ENCODE data around the gene DUS1L. TPM values are rescaled to one million over a fixed set of nuclear protein-coding genes. Genes with fewer than 3 reads are reported as not detected.

Gene DUS1L
- total RNA-seq, 1 donor from 2014 or later: 78.4 TPM

DNA sequence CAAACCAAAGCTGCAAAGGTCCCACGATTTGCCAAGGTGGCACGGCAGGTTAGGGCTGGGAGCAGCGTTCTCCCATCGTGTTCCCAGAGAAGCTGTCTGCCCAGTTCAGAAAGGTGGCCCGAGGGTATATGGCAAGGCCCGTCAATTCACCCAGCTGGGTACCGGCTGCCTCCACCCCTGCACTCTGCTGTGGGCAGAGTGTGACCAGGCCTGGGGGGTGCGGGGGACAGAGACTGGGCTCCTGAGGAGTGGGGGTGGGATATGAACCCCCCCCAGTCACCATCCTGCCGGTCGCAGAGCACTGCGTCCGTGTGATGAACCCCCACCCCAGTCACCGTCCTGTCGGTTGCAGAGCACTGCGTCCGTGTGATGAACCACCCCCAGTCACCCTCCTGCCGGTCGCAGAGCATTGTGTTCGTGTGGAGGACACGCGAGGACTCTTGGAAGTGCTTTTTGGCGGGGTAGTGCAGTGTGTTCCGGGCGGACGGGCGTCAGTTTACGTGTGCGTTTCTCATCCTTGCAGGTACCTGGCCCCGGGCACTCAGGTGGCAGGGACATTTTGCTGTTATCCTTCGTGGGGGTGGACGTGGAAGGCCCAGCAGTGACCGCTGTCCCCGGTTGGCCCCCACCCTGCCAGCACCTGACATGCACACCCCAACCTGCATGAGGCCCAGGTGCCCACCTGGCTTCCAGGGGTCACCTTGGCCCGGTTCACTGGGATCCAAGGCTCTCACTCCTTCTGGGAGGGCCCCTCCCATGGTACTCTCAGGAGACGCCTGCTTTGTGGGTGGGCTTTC lies 35.1 kb upstream of the DUS1L start:
- ATAC-seq: no peak

DNA sequence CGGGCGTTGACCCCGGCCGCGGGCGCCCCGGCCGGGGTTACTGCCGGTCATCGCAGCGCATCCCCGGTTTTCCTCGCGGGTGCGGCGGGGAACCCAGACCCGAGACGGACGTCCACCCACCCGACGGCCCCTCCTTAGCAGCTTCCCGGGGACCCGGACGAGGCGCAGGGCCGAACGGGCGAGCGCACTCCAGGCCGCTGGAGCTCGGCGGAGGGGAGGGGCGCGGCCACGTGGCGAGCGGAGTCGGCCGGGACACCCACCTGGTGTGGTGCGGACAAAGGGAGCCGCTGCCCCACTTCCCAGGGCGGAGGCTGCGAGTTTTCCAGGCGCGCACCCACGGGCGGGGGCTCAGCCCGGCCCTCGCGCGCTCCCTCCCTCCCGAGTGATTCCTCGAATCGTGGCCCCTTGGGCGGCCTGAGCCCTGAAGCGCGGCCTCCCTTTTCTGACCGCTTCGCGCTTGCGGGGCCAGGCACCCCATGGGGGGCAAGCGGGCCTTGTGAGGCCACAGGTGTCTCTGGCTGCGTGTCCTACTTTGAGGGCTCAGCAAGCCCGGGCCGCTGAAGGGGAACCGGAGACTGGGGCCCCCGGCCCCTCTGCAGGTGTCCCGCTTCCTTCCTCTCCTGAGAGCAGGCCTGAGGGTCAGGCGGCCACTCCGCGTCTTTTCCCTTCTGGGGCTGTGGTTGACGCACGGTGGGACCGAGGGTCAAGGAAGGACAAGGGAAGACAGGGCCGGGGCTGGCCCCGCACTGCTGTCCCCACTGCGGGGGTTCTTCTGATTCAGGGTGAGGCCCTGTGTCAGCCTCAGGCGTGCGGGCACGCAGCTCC lies 33.5 kb upstream of the DUS1L start:
- no peak for ATAC-seq

DNA sequence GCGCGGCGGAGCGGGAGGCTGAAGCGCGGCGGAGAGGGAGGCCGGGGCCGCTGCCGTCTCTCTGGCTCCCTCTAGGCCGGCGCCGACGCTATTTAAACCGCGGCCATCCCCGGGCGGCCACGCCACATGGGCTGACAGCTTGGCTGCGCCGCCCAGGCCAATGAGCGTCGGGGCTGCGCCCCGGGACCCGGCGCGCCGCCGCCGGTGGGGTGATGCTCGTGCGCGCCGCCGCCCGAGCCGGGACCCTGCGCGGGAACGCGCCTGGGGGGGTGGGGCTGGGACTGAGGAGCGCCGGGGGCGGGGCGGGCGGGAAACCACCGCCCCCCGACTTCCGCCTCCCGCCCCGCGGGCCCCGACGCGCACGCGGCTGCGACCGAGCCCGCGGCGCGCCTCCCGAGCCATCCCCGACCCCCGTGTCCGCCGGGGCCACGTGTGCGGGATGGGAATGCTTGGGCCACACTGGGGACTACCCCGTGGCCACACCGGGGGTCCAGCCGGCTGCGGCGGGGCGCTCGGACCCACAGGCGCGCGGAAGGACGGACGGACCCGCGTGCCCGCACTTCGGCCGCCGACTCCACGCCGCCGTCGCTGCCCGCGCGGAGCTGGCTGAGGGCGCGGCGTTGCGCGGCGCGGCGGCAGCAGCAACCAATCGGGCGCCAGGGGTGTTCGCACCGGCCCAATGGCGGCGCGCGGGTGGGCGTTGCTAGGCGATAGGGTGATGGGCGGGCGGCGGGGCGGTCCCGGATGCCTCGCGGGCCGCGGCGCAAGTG lies 32.8 kb upstream of the DUS1L start, which contains the start of gene FASN:
FASN (minus strand) TSS at position 68 of the 770 bp plus-strand sequence. CDS start 1,791 bp downstream, outside the sequence.
- peak; percentile 81 for ATAC-seq

DNA sequence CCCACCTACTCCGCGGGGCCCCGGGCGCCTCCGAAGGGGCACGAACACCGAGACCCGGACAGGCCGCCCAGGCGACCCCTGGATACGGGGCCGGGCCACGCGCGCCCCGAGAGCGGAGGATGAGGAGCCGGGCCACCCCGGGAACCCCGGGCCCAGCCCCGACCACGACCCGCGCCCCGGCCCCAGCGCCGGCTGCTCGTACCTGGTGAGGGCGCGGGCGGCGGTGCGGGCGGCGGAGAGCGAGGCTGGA lies 32.2 kb upstream of the DUS1L start:
- ATAC-seq: no peak

DNA sequence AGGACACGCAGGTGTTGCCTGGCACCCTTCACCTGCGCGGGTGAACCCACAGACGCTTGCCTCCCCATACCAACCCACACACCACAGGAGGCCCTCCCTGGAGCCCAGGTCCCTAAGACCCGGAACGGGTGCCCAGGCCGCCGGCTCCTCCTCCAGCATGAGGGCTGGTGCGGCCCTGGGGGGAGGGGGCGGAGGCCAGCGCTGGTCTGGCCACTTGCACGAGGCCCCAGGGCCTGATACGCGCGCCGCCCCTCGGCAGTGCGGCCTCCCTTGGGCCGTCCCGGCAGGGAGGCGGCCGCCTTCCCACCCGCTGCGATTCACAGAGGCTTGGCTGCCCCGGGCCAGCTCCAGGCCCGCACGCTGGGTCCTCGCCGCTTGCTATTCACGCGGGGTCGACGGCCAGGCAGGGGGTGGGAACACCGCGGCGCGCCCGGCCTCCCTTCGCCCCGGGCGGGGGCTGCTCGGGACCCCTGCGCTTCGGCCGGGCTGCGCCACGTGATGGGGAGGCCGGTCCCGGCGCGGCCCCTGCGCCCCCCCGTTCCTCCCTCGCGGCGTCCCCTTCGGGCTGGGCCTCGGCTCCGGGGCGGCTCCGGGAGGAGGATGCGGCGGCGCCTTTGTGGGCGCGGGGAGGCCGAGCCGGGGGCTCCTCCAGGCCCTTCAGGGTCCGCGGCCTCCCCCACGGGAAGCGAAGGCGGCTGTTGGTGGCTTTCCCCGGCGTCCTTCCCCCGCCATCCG lies 31.7 kb upstream of the DUS1L start:
- ATAC-seq: peak; percentile 3

DNA sequence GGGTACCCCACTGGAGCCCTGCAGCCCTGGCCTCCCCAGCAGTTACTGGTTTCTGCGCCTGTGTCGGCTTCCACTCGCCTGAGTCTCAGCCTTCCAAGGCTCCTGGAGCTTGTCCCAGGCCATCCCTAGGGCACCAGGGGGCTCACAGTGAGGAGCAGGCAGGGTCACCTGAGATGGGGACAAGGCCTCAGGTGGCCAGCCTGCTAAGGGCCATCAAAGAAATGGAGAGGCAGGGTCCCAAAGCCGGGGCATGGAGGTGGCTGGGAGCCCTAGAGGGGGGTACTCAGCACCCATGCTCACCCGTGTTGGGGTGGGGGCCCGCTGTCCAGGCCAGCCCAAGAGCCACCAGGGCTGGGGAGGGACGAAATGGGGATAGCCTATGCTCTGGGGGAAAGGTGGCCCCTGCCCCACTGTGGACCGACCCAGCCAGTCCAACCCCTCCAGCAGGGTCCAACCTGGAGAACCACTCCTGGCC lies 31.1 kb upstream of the DUS1L start:
- ATAC-seq: no peak

DNA sequence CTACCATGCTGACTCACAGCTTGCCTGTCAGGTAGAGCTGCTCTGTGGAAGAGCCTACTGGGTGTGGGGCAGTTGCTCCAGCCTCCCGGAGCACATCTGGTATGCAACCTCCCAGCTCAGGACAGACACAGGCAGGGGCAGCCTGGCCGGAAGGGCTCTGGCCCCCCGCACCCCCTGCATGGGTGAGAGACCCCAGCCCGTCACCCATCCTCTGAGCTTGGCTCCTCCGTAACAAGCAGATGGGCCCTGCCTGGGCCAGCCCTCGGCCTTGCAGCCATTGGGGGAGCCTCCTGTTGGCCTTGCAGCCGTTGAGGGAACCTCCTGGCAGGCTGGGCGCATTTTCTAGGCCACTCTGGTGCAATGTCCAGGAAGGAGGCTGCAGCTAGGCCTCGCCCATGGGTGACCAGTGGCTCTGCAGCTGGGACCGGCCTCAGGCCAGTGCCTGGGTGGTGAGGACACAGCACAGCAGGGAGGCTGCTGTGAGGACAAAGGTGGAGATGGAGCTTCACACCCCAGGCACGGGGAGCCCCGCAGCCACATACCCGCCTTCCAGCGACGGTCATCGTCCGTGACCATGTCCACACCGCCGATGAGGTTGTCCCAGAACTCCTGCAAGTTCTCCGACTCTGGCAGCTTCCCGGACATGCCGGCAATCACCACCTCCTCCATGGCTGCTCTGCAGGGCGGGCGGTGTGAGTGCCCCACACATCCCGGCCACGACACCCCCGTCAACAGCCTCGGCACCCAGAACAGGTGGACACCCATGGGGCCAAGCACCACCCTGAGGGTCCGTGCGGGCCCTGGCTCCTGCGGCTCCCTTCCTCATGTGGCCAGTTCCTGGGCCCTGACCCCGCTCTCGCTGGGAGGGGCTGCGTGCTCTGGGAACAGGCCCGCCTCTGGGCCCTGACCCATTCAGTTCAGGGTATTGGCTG lies 30.4 kb upstream of the DUS1L start:
- ATAC-seq: peak; percentile 9

DNA sequence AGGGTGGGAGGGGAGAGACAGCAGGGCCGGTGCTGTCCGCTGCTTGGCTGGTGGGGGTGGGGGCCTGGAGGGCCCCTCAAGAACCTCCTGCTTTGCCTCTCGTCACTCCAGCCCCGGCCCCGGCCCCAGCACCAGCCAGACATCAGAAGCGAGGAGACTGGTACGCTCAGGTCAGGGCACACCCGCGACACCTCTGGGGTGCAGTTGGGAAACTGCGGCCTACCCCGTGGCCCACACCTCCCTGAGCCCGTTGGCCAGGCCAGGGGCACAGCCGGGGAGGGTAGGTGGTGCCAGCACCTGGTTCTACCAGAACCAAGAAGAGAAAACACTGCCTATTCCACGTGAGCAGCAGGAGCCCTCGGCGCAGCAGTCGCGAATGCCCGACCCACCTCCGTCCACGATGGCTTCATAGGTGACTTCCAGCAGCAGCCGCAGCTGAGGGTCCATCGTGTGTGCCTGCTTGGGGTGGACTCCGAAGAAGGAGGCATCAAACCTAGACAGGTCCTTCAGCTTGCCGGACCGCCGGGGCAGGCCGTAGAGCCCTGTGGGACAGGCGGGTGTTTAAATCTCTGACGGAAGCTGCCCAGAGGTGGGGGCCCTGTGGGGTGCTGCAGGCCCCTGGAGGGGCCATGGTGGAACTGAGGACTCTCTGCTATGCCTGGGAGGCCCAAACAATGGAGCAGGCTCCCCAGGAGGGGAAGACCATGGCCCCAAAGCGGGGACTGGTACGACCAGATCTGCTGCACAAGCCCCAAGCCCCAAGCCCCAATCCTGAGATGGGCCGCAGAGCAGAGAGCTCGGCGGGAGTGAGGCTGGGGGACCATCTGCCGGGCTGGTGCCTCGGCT lies 29.6 kb upstream of the DUS1L start:
- no peak for ATAC-seq

DNA sequence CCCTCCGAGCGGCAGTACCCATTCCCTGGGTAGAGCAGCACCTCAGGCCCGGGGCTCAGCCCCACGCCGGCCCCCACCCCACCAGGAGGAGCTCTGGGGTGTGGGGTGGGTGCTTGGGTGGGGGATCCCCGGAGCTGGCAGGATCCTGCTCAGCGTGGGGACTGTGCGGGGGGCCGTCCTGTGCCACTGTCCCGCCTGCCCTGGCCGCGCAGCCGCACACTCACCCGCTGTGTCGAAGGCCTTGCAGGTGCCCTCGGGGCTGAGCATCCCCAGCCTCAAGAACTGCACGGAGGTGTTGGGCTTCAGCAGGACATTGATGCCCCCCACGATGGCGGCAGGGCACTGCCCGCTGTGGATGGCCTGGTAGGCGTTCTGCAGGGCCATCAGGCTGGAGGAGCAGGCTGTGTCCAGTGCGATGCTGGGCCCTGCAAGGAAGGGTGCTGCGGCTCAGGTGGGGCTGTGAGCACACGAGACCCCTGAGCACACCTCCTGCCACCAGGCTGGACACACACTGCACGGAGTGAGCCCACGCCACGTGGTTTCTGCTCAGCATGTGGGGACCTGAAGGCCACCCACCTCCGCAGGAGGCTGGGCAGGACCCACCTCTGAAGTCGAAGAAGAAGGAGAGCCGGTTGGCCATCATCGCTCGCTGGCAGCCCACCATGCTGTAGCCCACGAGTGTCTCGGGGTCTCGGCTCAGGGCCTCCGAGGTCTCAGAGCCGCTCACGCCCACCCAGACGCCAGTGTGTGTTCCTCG lies 27.6 kb upstream of the DUS1L start:
- ATAC-seq: no peak

DNA sequence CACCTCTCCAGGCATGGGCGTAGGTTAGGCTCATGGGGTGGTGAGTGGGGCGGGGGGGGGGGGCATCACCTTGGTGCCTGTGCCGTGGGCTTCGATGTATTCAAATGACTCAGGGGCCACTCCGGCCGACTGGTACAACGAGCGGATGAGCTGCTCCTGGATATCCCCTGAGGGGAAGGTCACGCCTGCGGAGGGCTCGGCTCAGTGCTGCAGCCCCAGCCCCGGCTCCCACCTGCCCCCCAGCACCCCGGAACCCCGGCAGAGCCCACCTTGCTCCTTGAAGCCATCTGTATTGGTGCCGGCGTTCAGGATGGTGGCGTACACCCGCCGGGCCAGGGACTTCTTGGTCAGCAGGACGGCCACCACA lies 27.0 kb upstream of the DUS1L start:
- ATAC-seq: no peak

DNA sequence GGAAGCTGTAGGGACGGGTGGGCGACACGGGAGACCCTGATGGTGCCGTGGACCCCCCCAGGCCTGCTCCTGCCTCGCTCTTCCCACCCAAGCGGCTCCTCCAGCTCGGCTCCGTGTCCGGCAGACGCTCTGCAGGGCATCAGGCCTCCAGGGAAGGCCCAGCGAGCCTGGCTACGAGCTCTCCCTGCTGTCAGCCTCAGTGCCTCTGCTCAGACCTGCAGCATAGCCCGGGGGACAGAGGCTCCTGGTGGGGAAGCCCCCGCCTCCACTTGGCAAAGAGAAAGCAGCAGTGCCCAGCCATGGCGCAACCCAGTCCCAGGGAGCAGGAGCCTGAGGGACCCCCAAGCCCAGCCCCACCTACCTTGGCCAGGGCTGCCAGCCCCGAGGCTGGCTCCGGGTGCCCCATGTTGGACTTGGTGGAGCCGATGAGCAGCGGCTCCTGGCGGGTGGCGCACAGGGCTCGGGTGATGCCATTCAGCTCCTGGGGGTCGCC lies 26.5 kb upstream of the DUS1L start:
- no peak for ATAC-seq

DNA sequence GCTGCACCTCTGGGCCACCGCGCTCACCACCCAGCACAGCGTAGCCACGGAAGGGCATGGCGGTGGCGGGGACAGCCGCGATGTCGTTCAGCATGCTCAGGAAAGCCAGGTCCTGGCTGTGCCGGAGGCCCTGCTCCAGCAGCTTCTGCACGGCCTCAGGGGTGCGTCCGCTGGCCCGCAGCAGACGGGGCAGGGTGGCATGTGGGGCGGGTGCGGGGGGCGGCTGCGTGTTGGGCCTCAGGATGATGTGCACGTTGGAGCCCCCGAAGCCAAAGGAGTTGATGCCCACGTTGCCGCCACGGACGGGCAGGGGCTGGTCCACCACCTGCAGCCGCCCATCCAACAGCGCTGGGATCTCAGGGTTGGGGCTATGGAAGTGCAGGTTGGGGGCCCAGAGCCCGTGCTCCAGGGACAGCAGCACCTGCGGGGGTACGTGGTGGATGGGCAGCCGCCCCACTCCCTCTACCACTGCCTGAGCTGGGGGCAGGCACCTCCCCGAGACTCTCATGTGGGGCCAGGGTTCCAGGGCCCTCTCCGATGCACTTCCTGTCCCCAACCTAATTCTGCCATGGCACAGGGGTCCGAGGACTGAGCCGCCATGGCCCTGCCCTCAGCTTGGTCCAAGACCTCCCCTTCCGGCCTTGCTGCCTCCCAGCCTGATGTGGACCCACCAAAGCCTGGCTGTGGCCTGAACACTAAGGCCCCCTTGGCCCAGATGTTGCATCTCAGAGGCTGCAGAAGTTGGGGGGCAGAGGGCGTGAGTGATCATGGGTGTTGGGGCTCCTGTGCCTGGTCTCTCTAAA lies 25.9 kb upstream of the DUS1L start:
- ATAC-seq: no peak

DNA sequence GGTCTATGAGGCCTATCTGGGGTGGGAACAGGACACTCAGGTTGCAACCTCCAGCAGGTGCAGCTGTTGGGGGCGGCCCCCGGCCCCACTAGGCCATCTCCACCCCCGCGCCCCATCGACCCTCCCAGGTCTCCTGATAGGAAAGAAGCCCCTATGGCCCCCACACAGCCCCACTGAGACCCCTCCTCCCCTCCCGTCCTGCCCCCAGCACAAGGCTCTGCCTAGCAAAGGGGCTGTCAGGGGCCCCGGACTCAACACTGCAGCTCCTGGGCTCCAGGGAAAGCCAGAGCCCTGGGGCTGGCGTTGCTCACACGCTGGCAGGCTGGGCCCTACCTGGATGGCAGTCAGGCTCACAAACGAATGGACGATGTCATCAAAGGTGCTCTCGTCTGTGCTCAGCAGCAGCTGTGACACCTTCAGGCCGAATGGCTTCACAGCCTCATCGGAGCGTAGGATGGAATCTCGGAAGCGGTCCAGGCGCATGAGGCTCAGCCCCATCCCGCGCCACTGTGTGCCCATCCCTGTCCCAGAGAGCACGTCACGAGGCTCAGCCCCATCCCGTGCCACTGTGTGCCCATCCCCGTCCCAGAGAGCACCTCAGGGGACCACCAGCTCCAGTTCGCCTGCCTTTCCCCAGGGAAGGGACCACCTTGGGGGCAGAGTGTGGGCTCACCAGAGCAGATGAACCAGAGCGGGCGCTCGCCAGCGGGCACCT lies 25.1 kb upstream of the DUS1L start:
- ATAC-seq: no peak

DNA sequence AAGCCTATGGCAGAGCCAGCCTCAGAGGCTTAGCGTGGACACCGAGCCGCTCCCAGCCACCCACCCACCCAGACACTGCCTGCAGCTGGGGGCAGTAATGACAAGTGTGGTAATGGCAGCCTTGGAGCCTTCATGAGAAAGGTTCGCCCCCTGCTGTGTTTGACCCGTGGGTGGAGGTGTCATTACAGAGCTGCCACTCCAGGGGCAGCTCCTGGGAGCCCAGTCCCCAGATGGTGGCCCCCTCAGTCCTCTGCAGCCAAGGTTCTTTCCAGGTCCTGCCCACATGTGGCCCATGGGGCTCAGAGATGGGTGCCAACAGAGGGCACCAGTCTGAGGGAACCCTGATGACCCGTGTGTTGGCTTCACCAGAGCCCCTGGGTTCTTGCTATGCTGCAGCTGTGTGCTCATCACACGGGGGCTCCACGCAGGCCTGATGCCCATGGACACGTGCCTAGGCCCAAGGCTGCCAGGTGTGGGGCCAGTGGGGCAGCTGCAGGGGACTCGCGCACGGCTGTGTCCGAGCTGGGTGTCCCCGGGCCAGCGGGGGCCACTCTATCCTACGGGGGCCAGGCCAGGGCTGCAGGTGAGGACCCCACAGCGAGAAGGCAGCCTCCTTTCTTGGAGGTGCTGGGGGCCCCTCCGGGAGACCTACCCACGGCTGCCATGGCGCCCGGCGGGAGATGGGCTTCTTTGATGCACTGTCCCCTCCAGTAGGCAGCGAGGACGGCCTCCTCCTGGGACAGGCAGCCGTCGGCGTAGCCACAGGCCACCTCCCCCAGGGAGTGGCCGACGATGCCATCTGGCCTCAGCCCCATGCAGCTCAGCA lies 24.3 kb upstream of the DUS1L start:
- ATAC-seq: no peak

DNA sequence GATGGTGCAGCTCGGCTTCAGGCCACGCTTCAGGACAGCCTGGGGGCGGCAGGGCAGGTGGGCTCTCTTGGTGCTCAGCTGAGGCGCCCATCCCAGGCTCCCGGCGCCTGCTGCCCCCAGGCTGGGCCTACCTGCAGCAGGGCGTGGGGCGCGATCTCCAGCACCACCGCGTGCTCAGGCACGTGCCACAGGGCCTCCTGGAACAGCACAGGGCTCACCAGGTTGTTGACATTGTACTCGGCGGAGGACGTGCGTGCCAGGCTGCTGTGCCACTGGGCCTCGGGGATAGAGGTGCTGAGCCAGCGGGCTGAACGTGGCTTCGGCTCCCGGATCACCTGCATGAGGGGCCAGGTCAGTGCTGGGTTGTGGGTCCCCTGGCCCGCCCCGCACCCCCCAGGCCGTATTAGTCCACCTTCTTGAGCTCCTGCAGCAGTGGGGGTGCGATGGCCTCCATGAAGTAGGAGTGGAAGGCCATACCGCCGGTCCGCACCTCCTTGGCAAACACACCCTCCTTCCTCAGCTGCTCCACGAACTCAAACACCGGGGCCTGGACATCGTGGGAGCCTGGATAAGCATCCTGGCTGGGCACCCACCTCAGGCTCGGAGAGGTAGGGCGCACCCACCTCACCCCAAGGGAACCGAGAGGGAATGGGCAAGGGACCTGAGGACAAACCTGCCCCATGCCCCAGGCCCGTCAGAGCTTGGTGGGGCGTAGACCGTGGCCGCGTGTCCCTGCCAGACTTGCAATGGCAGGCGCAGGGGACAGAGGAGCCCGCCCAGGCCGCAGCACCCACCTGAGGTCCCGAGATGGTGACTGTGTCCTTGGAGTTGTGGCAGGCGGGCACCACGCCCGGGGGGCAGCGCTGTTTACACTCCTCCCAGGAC lies 23.5 kb upstream of the DUS1L start:
- no peak for ATAC-seq

All from esophagus mucosa (tissue), 1 donor.